HK-2 (cell line): ENCODE data around the gene TIAM1.

Experiments
- DNase-seq: peaks from one replicate; pipeline ENCODE4 v3.0.0-alpha.2; 2018; ENCODE audit not compliant: unreplicated experiment

The TIAM1 gene

DNA sequence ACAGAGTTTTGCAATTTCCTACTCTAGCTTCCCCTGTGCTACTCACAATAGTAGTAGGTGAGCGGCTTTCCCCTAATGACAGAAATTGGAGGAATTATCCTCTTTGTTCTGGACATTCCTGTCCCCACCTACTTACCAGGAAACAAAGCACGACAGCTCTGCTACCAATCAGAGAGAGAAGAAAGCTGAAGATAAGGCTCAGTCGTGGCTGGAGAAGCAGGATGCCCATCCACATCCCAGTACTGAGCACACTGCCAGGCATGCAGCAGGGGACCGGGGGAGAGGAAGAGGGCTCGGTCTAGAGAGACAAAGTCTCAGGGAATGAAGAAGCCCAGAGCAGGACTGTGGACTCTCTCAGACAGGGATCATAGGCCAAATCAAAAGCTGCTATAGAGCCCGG, 171.7 kb downstream of the TIAM1 start:
- DNase-seq: no peak

DNA sequence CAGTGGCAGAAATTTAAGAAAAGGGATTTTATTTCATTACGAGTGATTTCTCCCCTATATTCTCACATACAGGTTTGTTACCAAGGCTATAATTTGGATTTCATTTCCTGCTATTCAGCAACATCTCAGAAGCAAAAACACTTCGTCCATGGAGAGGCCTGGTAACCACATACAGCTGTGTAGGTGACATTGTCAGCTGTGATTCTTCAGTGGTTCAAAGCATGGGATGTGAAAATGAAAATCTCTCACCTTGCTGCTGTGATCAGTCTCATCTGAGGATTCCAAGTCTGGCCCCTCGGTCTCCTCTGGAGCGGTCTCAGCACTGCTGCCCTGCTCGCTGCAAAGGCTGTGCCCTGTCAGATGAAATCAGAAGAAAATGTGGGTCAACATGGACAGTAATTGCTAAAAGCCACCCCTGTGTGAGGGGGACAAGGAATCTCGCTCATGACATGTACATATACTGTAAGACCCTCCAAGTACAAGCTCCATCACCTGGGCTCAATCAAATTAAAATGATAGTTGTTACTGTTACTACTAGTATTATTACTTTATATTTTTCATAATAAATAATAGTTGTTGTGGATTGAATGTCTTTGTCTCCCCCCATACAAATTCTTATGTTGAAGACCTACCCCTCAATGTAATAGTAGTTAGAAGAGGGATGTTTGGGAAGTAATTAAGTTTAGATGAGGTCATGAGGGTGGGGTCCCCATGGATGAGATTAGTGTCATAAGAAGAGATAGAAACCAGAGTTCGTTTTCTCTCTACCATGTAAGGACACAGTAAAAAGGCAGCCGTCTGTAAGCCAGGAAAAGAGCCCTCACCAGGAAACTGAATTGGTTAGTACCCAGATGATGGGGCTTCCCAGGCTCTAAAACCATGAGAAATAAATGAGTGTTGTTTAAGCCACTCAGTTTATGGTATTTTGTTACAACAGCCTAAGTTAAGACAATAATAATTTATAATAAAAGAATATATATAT, 179.1 kb downstream of the TIAM1 start:
- no peak for DNase-seq

DNA sequence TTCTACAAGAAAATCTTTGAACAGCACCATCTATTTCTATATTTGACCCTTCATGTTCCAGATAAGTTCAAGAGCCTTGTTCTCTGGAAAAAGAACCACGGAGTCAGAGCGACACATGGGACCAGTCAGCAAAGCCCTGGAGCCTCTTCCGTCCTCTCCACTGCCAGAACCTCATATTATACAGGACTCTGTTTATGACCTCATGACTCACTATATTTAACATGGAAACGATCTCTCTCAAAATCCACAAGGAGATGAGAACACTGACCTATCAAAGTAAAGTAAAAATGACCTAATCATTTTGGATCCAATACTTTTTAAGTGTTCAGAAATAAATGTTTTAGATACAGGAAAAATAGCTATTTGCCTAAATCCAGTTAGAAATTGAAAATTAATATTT, 181.2 kb downstream of the TIAM1 start:
- no peak for DNase-seq

DNA sequence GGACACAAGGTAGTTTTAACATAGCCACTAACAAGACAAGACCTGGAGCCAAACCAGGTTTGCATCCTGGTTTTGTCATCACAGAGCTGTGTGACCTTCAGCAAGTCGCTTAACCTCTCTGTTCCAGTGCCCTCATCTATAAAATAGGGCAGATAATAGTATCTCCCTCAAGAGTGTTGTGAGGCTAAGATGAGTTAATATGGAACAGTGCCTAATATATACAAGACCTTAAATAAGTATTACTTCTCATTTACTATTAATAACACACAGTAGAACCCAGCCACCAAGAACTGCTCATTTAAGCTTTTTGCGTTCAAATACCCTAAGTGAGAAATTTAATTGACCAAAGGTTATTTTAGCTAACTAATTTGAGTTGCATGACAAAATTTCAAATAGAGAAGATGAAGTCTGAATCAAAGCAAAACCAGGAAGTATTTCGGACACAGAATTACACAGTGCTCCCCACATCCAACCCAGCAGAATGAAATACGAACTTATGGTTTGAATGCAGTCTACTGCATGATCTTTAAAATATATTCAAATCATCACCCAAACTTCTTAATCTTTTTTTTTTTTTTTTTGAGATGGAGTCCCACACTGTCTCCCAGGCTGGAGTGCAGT, 181.9 kb downstream of the TIAM1 start:
- DNase-seq: no peak

DNA sequence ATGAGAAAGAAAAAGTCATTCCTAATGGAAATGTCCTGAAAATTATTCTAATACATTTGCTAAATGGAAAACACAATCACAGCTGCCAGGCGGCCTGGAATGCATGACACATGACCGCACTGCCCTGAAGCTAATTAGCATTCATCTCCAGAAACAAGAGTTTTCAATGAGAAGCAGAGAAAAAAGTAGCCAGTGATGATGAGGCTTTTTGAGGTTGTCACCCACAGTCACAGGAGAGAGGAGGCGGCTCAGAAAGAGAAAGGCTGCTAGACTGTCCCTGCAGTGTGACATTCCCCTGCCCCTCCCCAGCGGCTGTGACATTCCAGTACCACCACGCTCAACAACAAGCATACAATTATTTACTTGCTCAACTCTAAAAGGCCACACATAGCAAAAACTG, 182.9 kb downstream of the TIAM1 start:
- peak; percentile 1 for DNase-seq

DNA sequence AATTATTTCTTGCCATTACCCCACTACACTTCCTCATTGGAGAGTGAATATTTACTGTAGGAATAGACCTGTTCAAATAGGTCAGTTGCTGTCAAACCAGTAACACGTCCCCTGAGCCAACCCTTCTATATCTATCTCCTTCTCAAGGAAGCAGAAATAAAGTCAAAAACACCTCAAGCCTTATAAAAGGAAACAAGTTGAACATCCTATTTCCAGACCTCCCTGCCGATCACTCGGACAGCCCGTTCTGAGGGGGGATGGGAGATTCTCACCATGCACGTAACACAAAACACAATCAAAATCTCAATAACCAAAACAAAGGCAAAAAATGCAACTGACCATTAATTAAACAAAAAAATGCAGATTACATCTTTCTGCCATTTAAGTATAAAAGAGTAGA, 184.3 kb downstream of the TIAM1 start:
- DNase-seq: no peak

DNA sequence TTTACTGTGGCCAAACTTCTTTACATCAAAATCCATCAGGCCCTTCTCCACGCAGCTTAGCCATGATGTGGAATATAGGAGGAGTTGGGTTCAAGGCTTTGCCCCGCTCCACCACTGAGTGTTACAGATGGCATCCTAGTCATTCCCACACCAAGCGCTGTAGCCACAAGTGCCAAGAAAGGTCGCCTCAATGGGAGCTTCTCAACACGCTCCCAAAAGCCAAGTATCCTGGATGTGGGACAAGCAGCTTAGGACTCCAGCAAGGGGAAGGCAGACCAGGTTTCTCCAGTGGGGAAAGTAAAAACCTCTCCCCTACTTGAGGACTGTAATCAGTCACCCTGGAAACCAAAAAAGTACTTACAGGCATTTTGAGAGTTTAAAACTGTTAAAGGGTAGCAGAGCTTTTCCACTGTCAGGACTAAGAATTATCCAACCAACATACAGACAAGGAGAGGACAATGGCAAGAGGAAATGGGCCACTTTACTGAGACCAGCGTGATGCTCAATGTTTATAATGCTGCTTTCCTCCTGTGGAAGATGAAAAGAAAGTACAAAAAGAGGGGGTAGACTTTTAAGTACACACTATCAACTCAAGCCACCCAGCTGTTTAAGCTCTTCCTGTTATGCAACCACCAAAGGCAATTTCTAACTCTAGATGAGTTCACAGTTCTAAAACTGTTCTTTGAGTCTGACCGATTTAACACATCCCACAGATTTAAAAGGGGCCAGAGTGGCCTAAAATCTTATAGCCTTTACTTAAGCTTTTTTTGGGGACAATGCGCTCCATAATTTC, 185.1 kb downstream of the TIAM1 start:
- DNase-seq: no peak

DNA sequence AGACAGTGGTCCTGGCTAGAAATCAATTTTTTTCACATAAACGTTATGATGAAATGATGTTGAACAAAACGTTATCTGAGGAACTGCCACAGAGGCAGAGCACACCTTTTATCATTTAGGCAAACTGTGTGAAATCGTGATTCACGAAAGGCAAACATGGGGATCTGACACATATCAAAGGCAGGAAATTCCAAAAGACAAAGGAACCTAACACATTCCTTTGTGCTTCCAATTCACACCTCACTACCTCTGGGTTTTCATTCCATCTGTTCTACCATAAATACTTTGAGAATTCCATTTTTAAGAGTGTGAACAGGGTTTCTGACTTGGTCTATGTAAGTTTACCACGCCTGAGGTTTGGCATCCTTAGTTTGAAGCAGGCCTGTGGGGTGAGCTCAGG, 186.3 kb downstream of the TIAM1 start:
- DNase-seq: no peak

DNA sequence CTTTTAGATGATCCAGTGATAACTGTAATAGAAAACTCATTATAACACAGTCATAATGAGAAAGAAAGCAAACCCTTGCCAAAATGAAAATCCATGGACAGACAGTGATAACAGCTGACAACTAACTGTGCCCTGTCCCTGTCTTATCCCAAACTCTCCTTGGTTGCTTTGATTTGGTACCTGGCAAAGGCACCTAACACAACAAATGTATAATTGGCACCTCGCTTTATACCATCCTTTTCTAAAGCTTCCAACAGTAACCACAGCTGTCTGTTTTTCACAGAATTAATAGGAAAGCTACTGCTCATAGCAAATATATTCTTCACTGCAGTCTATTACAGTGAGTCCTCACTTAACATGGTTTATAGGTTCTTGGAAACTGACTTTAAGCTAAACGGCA, 187.4 kb downstream of the TIAM1 start:
- no peak for DNase-seq

DNA sequence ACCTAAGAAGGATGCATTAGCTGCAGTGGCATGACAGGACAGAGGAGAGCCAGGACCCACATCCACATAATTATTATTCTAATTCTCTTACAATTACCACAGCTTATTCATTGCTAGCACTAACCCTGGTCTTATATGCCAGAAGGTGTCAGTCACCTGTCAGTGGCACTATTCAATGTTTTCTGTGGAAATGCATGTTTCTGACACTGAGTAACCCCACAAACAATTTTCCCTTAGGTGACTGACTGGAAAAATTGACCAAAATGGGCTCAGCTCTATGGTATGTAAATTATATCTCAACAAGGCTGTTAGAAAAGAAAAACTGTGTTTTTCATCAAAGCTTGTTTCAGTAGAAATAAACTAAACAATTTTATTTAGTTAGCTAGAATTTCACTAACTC, 187.9 kb downstream of the TIAM1 start:
- DNase-seq: no peak

DNA sequence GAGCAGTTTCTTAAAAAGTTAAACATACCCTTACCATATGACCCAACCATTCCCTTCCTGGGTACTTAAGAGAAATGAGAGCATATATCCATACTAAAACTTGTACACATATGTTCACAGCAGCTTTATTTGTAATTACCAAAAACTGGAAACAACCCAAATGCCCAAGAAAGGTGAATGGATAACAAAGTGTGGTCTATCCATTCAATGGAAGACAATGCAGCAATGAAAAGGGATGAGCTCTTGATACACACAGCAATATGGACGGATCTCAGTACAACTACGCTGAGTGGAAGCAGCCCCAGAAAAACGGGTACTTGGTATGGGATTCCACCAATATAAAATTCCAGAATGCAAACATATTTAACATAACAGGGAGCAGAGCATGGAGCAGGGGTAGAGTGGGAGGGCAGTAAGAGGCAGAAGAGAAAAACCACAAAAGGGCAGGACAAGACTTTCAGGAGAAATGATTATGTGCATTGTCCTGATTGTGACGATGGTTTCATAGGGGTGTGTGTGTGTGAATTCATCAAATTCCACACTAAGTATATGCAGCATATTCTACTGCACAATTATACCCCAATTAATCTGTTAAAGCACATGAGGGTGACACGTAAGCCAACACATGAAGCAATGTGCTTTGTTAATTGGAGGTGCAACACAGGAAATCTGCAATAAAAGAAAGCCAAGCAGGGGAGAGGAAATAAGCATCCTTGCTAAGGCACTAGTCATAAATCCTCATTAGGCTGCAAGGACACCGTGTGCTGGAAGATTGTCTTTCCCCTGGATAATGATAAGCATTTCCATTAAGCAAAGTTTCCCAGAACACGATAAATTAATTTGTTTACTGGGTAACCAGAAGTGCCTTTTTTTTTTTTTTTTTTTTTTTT, 192.7 kb downstream of the TIAM1 start:
- no peak for DNase-seq

DNA sequence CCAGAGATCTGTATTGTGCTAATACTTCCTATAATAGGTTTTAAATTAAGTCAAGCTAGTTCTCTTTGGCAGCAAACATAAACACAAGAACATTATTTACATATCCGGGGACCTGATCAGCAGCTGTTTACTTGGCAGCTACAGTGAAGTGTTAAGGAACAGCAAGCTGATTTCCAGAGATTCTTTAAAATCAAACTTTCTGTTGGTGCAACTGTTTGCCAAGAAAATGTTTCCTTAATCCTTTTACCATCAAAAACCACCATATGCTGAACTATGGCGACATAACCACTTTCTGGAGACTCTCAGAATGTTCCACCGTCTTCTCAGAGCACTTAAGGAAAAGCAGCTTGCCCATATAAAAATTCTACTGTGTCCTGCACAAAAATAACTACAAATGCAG, 198.8 kb downstream of the TIAM1 start:
- DNase-seq: no peak

DNA sequence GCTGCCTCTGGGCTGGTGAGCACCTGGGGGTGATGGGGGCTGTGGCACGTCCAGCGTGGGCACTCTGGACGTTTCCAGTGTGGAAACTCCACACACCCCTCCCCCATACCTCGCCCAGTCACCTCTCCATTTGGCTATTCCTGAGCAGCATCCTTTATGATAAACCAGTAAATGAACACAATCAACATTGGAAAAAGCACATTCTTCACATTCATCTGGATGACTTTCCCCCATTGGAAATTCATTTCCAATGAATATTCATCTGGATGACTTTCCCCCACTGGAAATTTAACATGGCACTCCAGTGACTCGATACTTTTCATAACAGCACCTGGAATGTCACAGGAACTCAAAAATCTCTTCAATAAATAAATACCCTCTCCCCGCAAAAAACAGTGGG, 201.0 kb downstream of the TIAM1 start:
- no peak for DNase-seq

DNA sequence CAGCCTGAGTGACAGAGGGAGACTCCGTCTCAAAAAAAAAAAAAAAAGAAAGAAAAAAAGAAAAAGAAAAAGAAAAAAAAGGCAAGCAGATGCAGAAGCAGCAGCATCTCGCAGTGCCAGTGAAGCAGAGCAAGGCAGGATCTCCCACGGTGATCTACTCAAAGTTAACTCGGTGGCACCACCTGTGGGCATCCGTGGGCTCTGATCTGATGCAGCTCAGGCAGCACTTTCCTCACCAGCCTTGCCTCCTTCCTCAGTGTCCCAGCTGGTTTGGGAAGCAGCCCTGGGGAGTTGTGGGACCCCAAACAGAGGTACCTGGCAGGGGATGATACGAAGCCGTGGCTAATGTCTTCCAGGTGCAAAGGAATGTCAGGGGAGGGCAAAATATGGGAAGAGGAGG, 201.5 kb downstream of the TIAM1 start:
- DNase-seq: no peak

DNA sequence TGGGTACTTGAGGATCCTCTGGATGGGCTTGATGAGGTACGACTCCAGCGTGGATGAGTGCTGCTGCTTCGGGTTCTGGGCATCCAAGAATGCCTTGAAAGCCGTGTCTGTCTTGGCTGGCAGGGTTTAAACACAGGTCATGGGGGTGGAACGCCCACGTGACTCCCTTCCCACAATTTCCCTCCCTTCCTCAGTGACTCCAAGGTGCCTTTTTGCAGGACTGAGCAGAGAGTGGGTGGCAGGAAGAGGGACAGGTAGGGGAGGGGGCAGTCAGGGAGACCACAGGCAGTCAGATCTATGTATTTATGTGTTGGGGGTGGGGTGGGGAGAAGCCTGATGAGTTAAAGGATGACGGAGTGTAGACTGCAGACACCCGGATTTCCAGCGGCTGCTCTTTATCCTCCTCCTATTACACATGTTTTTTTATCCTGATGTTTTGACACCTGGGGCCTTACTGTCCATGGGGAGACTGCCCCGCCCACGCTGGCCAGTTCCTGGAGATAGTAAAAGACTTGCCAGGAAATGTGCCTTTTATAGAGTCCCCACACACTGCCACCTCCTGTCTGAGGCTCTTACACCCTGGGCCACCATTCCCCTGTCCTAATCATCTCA, 202.6 kb downstream of the TIAM1 start:
- no peak for DNase-seq

DNA sequence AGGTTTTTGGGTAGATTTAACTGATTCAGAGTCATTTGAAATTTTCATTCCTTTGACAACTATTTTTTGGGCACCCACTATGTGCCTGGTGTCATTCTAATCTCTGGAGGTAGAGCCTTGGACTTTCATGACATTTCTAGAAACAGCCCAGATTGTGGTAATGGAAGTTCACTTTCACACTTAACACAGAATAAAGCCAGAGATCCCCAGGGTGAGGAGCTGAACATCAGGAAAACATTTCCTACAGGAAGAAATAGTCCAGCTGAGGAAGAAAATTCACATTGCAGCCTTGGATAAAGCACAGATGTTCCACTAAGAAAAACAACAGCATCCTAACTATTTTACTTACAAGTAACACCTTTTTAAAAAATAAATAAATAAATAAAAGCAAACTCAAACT, 203.4 kb downstream of the TIAM1 start:
- DNase-seq: no peak

DNA sequence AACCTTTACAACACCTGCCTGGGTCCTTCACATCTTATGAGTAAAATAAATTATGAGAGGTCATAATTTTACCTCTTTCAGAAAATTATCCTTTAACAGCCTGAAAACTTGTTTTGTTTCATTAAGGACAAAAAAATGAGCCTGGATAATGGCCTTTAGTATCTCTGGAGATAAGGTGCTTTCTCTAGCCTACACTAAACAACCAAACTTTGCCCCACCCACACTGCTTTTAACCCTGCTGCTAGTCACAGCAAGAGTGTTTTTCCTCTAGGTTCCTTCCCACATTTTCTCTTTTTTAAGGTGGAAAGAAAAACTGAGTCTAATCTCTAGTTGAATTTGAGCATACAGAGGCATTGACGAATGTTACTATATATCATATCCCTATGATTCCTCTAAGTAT, 204.0 kb downstream of the TIAM1 start:
- DNase-seq: no peak

DNA sequence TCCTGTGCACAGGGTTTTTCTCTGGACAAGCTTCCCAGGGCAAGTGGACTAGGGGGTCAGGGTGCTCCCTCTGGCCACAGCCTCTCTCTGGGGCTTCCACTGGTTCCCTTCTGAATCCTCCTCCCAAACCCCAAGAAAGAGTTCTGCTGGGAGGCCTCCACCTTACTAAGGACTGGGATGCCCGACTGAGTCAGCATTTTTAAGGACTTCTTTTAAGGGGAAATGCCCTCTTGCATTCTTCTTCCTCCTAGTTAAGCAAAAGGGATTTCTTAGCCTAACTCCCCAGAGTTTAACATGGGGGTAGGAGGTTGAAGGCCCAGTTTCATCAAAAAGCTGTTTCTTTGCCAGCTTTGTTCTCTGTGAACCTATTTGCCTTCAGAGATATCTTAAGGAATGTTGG, 206.1 kb downstream of the TIAM1 start:
- DNase-seq: no peak

DNA sequence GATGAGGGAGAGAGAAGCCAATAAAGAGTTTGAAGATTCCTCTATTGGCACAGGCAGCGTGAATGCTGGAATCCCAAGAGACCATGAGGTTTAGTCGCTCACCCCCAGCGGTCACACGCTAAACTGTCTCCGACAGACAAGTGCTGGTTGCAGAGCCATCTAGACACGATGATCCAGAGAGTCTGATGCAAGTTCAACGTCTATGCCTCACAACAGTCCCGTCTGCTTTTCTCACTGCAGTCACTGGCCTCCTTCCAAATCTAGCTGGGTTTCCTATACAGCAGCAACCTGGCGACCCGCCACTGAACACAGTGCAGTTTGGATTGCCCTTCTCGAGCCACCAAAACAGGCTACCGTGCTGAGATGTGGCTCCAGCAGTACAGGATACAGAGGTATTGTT, 207.2 kb downstream of the TIAM1 start:
- no peak for DNase-seq

DNA sequence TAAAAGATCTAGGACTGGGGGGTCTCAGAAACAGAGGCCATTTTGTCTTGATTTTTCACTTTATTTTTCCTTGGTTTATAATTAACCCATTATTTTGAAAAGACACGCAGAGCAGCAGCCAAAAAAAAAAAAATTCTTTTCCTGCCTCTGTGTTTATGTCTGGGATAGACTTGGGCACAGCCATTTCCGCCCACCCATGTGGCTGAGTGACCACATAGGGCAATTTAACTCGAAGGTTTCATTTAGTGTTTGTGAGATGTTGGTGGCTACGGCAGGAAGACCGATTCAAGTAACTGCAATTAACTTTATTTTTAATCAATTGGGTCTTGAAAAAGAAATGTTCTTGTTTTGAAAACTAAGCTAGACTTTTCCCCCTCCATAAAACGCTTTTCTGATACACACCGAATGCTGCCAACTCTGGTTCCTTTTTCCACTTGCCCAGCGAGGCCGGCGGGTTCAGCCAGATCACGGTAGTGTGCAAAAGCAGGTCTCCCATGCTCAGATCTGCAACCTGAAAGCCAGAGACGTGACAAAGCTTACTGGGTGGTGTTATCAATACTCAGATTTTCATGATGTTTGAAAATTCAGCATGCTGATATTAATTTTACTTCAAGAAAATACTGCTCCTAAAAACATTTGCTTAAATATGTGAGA, 208.4 kb downstream of the TIAM1 start:
- DNase-seq: no peak
